NOMO-1 treated with DMSO at 0.1 percent for 48 hours (cell line): ENCODE measurements around the gene SCGB3A1.

Experiments
- DNase-seq: peaks from one replicate; lab custom pipeline; 2025; ENCODE audit not compliant: unreplicated experiment; lab: John Stamatoyannopoulos, UW

The SCGB3A1 gene

GRCh38 chr5:180625791-180626660 lies 34.7 kb upstream of the SCGB3A1 start:
- no peak for DNase-seq

DNA sequence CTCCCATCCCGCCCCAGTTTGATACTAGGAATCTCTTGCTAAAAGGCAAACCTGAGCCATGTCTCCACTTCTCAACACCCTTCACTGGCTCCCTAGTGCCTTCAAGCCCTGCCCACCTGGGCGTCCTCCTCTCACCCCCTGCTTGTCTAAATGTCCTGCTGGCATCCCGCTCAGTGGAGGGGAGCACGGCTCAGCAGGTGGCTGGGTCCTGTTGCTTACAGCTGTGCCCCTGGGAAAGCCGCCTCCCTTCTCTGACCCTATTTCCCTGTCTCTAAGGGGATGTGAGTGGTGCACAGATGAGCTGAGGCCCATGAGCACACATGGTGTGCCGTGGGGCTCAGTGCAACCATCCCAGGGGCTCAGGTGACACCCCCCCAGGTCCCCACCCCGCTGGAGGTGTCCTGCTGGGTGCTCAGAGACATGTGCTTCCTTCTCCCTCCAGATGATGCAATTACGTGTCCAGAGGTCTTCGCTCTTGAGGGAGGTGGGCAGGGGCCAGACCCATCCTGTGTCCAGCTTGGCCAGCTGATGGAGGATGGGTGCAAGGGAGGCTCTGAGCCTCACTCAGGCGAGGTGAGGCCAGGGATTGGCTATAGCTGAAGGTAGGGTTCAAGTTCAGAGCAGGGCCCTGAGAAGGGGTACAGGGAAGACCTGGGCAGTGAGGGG lies 34.0 kb upstream of the SCGB3A1 start:
- DNase-seq, result no peak

- no peak for DNase-seq
These were observed 33.3 kb upstream of the SCGB3A1 start for GRCh38 chr5:180624587-180624986.

DNA sequence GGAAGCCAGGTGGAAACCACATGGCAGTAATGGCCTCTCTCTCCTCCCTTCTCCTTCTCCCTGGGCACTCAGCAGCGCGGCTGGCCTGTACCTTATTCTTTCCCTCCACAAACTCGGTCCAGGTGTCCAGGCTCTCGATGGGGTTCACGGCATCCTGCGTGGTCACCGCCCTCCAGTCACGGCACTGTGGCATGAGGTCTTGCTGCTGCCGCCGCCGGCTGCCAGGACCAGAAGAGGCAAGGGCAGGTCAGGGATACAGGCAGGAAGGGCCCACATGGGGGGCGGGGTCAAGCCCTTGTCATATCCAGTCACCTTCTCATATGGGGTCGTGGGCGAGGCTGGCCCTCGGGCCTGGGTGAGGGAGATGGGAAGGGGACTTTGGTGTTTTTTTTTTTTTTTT lies 32.5 kb upstream of the SCGB3A1 start:
- no peak for DNase-seq

GRCh38 chr5:180623411-180623834 lies 32.1 kb upstream of the SCGB3A1 start:
- no peak for DNase-seq

- no peak for DNase-seq
These were observed 31.6 kb upstream of the SCGB3A1 start for GRCh38 chr5:180622910-180623309.

GRCh38 chr5:180621311-180621710 lies 30.0 kb upstream of the SCGB3A1 start:
- DNase-seq, result no peak

DNA sequence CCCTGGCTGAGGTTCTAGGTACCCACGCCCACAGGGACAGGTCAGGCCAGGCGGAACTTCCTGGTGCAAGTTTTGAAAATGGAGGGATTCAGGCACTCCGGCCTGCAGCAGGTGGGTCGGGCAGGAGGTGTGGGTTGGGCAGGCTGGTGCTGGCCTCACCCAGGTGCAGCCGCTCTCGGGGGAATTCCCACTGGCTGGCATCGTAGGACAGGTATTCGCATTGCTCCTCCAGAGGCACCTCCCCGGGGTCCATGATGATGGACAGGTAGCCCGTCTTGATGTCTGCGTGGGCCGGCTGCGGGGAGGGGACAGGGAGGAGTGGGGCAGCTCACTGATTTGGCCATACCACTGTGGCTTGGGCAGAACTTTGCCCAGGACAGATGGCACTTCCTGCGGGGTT lies 28.7 kb upstream of the SCGB3A1 start:
- DNase-seq, result no peak

DNA sequence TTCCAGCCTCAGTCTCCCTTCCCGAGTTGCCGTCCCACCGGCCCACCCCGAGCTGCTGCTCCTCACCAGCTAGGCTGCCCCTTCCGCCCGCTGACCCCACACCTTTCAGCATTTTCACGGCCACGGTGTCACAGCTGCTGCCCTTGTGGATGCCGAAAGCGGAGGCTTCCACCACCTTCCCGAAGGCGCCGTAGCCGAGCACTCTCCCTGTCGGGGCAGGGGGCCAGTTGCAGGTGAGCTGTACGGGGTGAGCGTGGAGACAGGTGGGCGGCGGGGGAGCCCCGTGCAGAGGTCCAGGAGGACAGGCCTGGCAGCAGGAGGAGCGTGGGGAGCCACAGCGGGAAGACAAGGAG lies 28.2 kb upstream of the SCGB3A1 start:
- DNase-seq, result no peak

- no peak for DNase-seq
These were observed 27.7 kb upstream of the SCGB3A1 start for GRCh38 chr5:180618829-180619562.

DNA sequence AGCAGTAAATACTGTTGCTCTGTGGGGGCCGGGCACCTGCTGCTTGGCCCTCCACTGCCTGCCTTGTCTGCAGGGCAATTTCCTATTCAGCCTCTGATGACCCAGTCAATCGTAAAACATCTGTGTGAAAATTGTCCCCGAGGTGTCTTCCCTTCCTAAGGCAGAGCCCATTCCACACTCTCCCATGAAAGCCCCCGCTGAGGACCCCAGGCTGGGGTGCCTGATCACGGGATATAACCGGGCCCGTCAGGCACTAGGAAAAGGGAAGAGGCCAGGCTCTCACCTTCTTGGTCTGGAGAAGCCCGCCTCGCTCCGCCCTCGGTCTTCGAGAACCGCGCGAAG lies 27.2 kb upstream of the SCGB3A1 start:
- no peak for DNase-seq

- DNase-seq, result no peak
These were observed 22.5 kb upstream of the SCGB3A1 start for GRCh38 chr5:180613814-180614188.

- DNase-seq, result no peak
These were observed 22.0 kb upstream of the SCGB3A1 start for GRCh38 chr5:180613188-180613813.

- no peak for DNase-seq
These were observed 21.4 kb upstream of the SCGB3A1 start for GRCh38 chr5:180612683-180613082.

GRCh38 chr5:180611140-180611850 lies 20.0 kb upstream of the SCGB3A1 start:
- DNase-seq, result no peak

GRCh38 chr5:180609817-180610550 lies 18.7 kb upstream of the SCGB3A1 start:
- DNase-seq, result no peak

DNA sequence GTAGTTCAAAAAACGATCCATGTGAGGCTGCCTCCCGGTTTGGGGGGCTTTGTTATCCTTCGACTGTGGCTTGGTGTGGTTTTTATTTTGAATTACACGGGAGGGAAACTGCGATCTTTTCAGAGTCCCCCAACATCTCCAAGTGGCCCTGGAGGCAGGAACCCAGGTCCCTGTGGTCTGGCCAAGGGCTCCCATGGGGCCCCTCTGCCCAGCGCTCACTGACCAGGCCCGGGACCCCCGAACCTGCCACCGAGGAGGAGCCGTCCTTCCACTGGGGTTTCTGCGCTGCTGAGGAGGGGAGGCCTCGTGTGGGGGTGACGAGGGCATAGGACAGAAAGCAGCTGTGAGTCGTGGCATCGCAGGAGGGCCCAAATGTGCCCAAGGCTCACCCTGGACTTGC lies 18.1 kb upstream of the SCGB3A1 start:
- DNase-seq, result no peak

DNA sequence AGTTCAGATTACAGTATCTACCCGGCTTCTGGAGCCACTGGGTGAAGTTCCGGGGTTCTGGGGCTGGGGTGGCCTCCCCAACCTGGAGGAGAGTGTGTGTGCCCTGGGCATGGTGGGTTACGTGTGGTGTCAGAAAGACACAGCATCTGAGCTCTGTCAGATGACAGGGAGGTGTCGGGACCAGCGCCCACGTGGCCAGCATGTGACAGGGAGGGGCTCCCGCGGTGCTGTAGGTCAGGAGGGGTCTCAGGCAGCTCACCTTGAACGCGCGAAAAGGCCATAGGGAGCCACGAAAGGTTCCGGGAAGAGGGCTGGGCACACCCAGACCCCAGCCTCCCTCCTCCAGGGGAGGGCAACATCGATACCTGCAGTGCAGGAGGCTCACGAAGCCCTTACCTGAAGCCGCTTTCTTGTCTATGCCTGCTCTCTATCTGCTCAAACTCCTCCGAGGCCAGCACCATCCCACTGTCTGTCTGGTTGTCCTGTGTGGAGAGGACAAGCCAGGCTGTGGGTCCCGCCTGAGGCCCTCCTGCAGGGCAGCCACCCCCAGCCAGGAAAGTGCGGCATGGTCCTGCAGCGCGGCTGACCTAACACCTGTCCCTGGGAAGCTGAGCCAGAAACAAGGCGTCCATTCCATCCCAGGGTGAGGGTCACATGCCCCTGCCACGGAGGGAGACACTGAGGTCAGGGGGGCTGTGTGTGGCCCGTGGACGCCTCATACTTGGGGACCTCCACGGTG lies 17.4 kb upstream of the SCGB3A1 start:
- no peak for DNase-seq

- no peak for DNase-seq
These were observed 16.7 kb upstream of the SCGB3A1 start for GRCh38 chr5:180607861-180608571.
